NCI-H446 treated with DMSO at 0.1 percent for 48 hours (cell line): ENCODE data around the gene CNPY3.
"Not testable (repeated sequence)": the region's sequence is repeated elsewhere in the genome, so short reads cannot be mapped to it uniquely, and the experiment has no call there.

Source experiments
- DNase-seq: peaks from one replicate; lab custom pipeline; 2025; lab: John Stamatoyannopoulos, UW

The CNPY3 gene

DNA sequence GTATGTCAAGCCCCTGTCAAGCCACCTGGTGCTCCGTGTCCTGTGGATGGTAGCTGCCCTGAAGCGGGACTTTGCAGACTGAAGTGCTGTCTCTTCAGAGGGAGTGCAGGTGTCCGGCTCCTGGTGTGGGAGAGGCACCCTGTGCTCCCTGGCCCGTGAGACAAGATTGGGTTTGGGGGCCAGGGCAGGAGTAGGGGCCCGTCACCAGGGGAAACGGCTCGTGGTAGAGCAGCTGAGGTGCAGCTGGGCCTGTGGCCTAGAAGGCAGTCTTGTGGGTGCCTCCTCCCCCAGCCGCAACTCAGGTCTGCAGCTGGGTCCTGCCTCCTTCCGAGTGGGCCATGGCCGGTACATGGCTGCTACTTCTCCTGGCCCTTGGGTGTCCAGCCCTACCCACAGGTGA is 13.5 kb upstream of the CNPY3 start, which contains the start of gene PTCRA:
Gene PTCRA, plus strand, starts transcription at position 322 of the 400 bp plus-strand sequence. Its CDS starts 17 bp downstream, at position 339.
- no peak for DNase-seq

DNA sequence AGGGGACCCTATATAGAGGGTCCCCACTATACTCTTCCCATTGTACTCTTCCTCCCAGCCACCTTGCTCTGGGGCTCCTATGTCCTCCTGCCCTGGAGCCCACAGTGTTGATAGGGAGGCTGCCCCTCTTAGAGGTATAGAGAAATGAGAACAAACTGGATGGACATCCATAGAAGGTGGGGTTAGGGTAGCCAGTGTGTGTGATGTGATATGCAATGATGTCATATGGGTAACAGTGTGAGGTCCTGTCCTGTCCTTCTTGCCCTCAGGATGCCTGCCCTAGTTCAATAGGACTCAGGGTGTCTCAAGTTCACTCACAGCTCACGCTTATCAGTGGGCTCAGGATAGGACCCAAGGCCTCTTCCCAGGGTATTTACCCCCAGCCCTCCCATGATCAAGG is 13.0 kb upstream of the CNPY3 start:
- no peak for DNase-seq

- DNase-seq: no peak
Measured at GRCh38 chr6:42921801-42922200, 7.5 kb upstream of the CNPY3 start.

DNA sequence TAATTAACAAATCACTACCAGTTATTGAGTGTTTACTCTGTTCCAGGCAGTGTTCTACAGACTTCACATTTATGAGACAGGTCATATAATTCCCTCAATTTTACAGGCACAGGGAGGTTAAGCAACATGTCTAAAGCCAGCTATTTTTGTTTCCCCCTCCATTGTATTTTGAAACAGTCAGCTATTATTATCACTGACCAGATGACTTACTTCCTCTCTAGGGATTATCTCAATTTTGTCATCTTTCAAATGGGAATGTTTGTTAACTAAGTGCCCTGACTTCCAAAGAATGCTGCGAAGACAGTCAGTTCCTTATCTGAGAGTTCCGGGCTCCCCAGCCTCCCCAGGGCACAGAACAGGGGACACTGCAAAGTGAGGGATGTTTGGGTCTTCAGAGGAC is 5.6 kb upstream of the CNPY3 start:
- no peak for DNase-seq

- DNase-seq: no peak
Measured at GRCh38 chr6:42925248-42925857, 3.9 kb upstream of the CNPY3 start.

DNA sequence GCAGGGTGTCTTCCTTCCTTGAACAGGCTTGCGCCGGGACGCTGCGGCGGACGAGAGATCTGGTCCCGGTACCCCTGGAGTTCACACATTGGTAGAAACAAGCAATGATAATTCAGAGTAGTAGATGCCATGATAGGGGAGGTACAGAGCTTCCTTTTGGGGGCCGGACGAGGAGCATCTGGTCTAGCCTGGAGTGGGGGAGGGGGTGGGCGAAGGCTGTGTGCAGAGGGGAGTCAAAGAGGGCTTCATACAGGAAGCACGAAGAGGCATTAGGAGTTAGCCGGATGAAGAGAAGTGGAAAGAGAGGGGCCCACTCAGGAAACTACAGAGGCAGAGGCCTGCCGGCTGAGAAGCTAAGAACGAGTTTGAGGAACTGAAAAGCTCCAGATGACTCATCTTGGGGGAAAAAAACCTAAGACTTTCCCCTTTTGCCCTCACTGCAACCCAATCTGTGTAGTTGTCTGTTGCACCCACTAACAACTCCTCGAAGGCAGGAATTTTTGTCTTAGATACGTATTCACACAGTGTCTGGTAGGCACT is 611 bp downstream of the CNPY3 start:
- no peak for DNase-seq

DNA sequence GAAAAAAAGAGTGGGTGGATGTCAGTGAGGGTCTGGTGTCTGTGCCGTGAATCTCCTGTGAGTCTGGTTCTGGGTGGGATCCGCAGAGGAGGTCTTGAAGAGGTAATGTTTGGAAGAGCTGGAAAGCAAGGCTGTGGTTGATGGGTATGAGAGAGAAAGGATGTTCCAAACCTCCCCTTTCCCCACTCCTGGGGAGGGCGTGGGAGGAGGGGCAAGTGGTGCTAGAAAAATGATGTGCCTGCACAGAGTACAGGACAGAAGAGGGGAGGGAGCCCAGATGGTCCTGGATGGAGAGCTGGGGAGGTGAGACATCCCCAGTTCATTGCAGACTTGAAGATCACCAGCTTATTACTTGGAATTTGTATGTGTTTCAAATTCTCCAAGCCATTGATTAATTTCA is 3.1 kb downstream of the CNPY3 start:
- DNase-seq: no peak

GRCh38 chr6:42933205-42933604 is 3.9 kb downstream of the CNPY3 start:
- no peak for DNase-seq

- no peak for DNase-seq
Measured at GRCh38 chr6:42935322-42935721, 6.0 kb downstream of the CNPY3 start.

- no peak for DNase-seq
Measured at GRCh38 chr6:42936398-42936797, 7.1 kb downstream of the CNPY3 start.

DNA sequence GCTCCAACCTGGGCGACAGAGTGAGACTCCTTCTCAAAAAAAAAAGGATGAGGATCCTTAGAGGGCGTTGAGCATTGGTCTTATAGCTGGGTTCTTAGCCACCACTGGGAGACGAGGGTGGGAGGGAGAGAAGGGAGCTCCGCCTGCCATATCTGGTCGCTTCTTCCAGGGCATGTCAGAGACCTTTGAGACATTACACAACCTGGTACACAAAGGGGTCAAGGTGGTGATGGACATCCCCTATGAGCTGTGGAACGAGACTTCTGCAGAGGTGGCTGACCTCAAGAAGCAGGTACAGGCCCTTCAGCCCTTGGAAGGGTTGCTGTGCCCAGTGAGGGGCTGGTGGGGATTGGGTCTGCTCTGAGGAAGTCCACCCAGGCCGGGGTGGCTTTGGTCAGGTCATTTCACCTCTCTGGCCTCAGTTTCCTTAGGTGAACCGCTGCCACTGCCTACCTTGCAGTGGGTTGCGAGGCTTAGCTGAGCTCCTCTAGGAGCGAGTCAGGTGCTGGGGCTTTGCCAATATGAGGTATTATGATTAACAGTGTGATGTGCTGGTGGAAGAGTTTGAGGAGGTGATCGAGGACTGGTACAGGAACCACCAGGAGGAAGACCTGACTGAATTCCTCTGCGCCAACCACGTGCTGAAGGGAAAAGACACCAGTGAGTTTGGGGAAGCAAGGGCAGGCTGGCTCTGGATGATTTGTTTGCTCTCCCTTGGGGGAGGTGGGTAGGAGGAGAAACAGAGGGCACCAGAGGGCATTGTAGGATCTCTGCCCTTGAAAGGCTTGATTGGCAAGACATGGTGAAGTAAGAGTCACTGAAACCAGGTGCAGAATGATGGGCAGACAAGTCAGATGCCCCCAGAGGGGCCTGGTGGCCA is 8.5 kb downstream of the CNPY3 start:
- DNase-seq: no peak

GRCh38 chr6:42938428-42938796 is 9.1 kb downstream of the CNPY3 start:
- DNase-seq: no peak

- no peak for DNase-seq
Measured at GRCh38 chr6:42938987-42939809, 9.9 kb downstream of the CNPY3 start.

DNA sequence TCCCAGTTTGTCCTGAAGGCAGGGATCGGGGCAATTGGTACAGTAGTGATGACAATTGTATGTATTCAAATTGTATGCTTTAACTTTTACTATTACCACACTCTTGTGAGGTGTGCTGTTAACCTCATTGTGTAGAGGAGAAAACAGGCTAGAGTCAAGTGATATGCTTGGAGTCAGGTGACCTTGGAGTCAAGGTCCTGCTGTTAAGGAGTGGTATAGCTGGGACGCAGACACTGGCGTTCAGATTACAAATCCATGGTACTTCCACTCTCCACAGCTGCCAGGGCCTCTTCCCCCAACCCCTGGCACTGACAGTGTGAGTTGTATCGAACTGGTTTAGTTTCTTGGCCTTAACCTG is 10.5 kb downstream of the CNPY3 start:
- no peak for DNase-seq

GRCh38 chr6:42940493-42941045 is 11.3 kb downstream of the CNPY3 start:
- no peak for DNase-seq

GRCh38 chr6:42941356-42941755 is 12.1 kb downstream of the CNPY3 start:
- not testable (repeated sequence) for DNase-seq

GRCh38 chr6:42942444-42942843 is 13.2 kb downstream of the CNPY3 start:
- no peak for DNase-seq

- DNase-seq: no peak
Measured at GRCh38 chr6:42947950-42948349, 18.7 kb downstream of the CNPY3 start.

- no peak for DNase-seq
Measured at GRCh38 chr6:42952389-42952788, 23.1 kb downstream of the CNPY3 start.

DNA sequence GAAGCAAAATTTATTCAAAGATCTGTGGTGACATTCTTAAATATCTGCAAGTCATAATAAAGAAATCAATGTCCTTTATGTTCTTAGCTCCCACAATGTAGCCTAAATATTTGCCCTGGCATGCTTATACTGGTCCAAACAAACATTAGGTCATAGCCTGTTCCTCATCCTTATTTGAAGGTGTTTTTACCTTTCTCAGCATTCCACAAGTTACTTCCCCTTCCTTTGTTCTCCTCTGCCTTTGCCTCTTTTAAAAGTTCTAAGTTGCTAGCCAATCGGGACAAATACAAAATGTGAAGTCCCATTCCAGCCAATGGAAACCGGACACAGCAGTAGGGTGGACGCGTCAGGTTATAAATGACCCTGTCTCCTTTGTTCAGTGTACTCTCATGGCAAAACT is 25.1 kb downstream of the CNPY3 start:
- not testable (repeated sequence) for DNase-seq

DNA sequence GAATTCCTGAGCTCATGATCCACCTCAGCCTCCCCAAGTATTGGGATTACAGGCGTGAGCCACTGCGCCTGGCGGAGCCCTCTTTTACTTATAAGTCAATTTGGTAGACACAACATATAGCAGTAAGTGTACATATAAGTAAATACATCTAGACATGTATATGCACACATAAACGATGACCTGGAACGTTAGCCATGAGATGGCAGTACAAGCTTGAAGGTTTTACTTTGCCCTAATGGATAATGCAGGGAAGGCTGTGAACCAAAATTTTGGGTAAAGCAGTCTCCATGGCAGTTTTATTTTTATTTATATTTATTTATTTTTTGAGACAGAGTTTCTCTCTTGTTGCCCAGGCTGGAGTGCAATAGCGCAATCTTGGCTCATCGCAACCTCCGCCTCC is 28.8 kb downstream of the CNPY3 start:
- peak; percentile 12 for DNase-seq

DNA sequence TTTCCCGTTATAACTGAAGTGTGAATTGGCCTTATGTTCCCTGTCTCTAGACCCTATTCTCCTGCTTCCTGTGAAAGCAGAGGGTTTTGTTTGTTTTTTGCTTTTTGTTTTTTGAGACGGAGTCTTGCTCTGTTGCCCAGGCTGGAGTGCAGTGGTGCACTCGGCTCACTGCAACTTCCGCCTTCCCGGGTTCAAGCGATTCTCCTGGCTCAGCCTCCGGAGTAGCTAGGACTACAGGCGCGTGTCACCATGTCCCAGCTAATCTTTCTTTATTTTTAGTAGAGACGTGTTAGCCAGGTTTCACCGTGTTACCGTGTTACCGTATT is 30.6 kb downstream of the CNPY3 start:
- no peak for DNase-seq
